Activated CD4-positive, alpha-beta memory T cell treated with anti-CD3 and anti-CD28 coated beads for 36 hours (primary cell): ENCODE measurements around the gene LTB4R. TPM values are rescaled to one million over a fixed set of nuclear protein-coding genes. Genes with fewer than 3 reads are reported as not detected.
"Not testable (repeated sequence)": the region's sequence is repeated elsewhere in the genome, so short reads cannot be mapped to it uniquely, and the experiment has no call there.

Experiments
- CTCF ChIA-PET: fragments of 350-600 bp; sonication (Branson Sonifier 250); formaldehyde crosslinking; loops from one replicate; lab custom pipeline; 2021; ENCODE audit warnings: antibody characterized with exemption, inconsistent platforms; lab: Charles Lee
- POLR2A ChIA-PET: fragments of 350-600 bp; sonication (Branson Sonifier 250); formaldehyde crosslinking; loops from one replicate; lab custom pipeline; 2021; ENCODE audit warnings: antibody characterized with exemption; lab: Charles Lee
- DNase-seq: peaks from one replicate; pipeline ENCODE4 v3.0.0-alpha.2; 2020
- H3K27ac Mint-ChIP-seq: one replicate; pipeline ENCODE4 v1.8.0; 2021; ENCODE audit warnings: mixed read lengths
- H3K27me3 Mint-ChIP-seq: one replicate; pipeline ENCODE4 v1.8.0; 2021; ENCODE audit warnings: mixed read lengths
- H3K36me3 Mint-ChIP-seq: one replicate; pipeline ENCODE4 v1.8.0; 2021; ENCODE audit warnings: mixed read lengths
- H3K4me1 Mint-ChIP-seq: one replicate; pipeline ENCODE4 v1.8.0; 2021; ENCODE audit warnings: low read depth, mixed read lengths
- H3K4me3 Mint-ChIP-seq: one replicate; pipeline ENCODE4 v1.8.0; 2021; ENCODE audit warnings: mild to moderate bottlenecking, mixed read lengths
- H3K9me3 Mint-ChIP-seq: one replicate; pipeline ENCODE4 v1.8.0; 2021; ENCODE audit warnings: mixed read lengths
- intact Hi-C: fragments of 100-400 bp; cut with micrococcal nuclease; formaldehyde crosslinking; loops from one replicate; pipeline ENCODE4 v1.15.1; 2023
- total RNA-seq, 2 experiments: library from RNA; stranded (reverse); gene quantifications; one replicate each; pipeline ENCODE4 v1.2.3, GENCODE V29; 2021

The LTB4R gene
- total RNA-seq, 2 experiments from 2014 or later, result 15.4 to 16.7 TPM

- no peak overlapping the region for H3K27ac Mint-ChIP-seq
- H3K4me1 Mint-ChIP-seq, result peaks cover 3% of the 10 kb centered on the region
- DNase-seq, result no peak
- H3K4me3 Mint-ChIP-seq, result no peak overlapping the region
- ChIA-PET POLR2A (no interaction called here), CTCF (interaction anchor here (0.6 to 25.4 kb wide), 5 partner anchors 10 to 110 kb away, joined by 3 to 968 read pairs (median 31); partner anchors contain the start of genes CBLN3, CIDEB, KHNYN and LTB4R)
- no peaks in the 10 kb centered on the region for H3K36me3 Mint-ChIP-seq
- H3K27me3 Mint-ChIP-seq, result no peaks in the 10 kb centered on the region
- intact Hi-C loops, result no loop called here
- H3K9me3 Mint-ChIP-seq, result no peaks in the 10 kb centered on the region
These were observed 12.0 kb downstream of the LTB4R start for GRCh38 chr14:24323341-24323740.

- CTCF ChIA-PET, result interaction anchor here (7.2 to 25.4 kb wide), 3 partner anchors 9 to 109 kb away, joined by 31 to 968 read pairs (median 235); partner anchors contain the start of genes CBLN3, CIDEB, KHNYN and LTB4R
- no peak for DNase-seq
- intact Hi-C loops, result no loop called here
- H3K4me1 Mint-ChIP-seq, result peaks cover 8% of the 10 kb centered on the region
- no peaks in the 10 kb centered on the region for H3K9me3 Mint-ChIP-seq
- POLR2A ChIA-PET, result interaction anchor here (0.6 kb wide), 1 partner anchor 110 kb away, joined by 4 read pairs; no protein-coding TSS in a partner anchor
- H3K4me3 Mint-ChIP-seq, result no peak overlapping the region
- no peaks in the 10 kb centered on the region for H3K27me3 Mint-ChIP-seq
- H3K27ac Mint-ChIP-seq, result no peak overlapping the region
- no peaks in the 10 kb centered on the region for H3K36me3 Mint-ChIP-seq
These were observed 12.7 kb downstream of the LTB4R start for GRCh38 chr14:24324024-24324423.

- Mint-ChIP-seq H3K9me3 (no peaks in the 10 kb centered on the region), H3K27me3 (no peaks in the 10 kb centered on the region), H3K36me3 (no peaks in the 10 kb centered on the region), H3K27ac (no peak overlapping the region), H3K4me1 (peaks cover 19% of the 10 kb centered on the region), H3K4me3 (no peak overlapping the region)
- CTCF ChIA-PET, result interaction anchor here (1.0 to 25.4 kb wide), 5 partner anchors 9 to 108 kb away, joined by 3 to 968 read pairs (median 5); partner anchors contain the start of genes CBLN3, CIDEB, KHNYN and LTB4R
- intact Hi-C loops, result no loop called here
- no peak for DNase-seq
- POLR2A ChIA-PET, result no interaction called here
These were observed 13.8 kb downstream of the LTB4R start for GRCh38 chr14:24325041-24325530.

- Mint-ChIP-seq H3K4me3 (no peak overlapping the region), H3K9me3 (no peaks in the 10 kb centered on the region), H3K36me3 (no peaks in the 10 kb centered on the region), H3K4me1 (peaks cover 20% of the 10 kb centered on the region), H3K27ac (no peak overlapping the region), H3K27me3 (no peaks in the 10 kb centered on the region)
- intact Hi-C loops, result no loop called here
- POLR2A ChIA-PET, result no interaction called here
- CTCF ChIA-PET, result interaction anchor here (1.0 to 25.4 kb wide), 3 partner anchors 14 to 108 kb away, joined by 3 to 968 read pairs (median 235); partner anchors contain the start of genes CBLN3, CIDEB, KHNYN and LTB4R
- DNase-seq, result no peak
These were observed 14.7 kb downstream of the LTB4R start for GRCh38 chr14:24325963-24326362.

- intact Hi-C loops, result no loop called here
- CTCF ChIA-PET, result interaction anchor here (0.9 to 25.4 kb wide), 6 partner anchors 9 to 236 kb away, joined by 3 to 968 read pairs (median 4); partner anchors contain the start of genes CBLN3, CIDEB, KHNYN and LTB4R
- POLR2A ChIA-PET, result no interaction called here
- H3K4me1 Mint-ChIP-seq, result peaks cover 27% of the 10 kb centered on the region
- H3K27me3 Mint-ChIP-seq, result peaks cover 3% of the 10 kb centered on the region
- no peak overlapping the region for H3K27ac Mint-ChIP-seq
- H3K36me3 Mint-ChIP-seq, result no peaks in the 10 kb centered on the region
- no peak for DNase-seq
- no peaks in the 10 kb centered on the region for H3K9me3 Mint-ChIP-seq
- H3K4me3 Mint-ChIP-seq, result no peak overlapping the region
These were observed 16.0 kb downstream of the LTB4R start for GRCh38 chr14:24327303-24327702.

DNA sequence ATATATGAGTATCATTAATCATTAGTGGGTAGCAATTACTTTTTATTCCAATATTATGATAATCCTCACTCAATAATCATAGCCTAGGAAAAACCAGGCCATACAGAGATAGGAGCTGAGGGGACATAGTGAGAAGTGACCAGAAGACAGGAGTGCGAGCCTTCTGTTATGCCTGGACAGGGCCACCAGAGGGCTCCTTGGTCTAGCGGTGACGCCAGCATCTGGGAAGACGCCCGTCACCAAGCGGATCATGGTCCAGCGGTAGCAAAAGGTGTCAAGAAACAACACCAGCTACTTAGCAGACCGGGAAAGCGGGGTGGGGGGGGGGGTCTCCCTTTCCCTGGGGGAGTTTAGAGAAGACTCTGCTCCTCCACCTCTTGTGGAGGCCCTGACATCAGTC is 16.6 kb downstream of the LTB4R start:
- H3K4me1 Mint-ChIP-seq, result peaks cover 31% of the 10 kb centered on the region
- H3K27ac Mint-ChIP-seq, POLR2A ChIA-PET, H3K36me3 Mint-ChIP-seq, intact Hi-C loops, H3K9me3 Mint-ChIP-seq, H3K27me3 Mint-ChIP-seq, H3K4me3 Mint-ChIP-seq: not testable (repeated sequence)
- DNase-seq, result peak; percentile 60
- CTCF ChIA-PET, result interaction anchor here (0.6 to 25.4 kb wide), 7 partner anchors 9 to 236 kb away, joined by 3 to 968 read pairs (median 4); partner anchors contain the start of genes CBLN3, CIDEB, KHNYN and LTB4R

- Mint-ChIP-seq H3K27me3 (peaks cover 12% of the 10 kb centered on the region), H3K27ac (peak overlapping the region; percentile 42), H3K4me1 (peaks cover 40% of the 10 kb centered on the region), H3K9me3 (no peaks in the 10 kb centered on the region), H3K36me3 (no peaks in the 10 kb centered on the region), H3K4me3 (no peak overlapping the region)
- ChIA-PET POLR2A (interaction anchor here (0.9 kb wide), 1 partner anchor 101 kb away, joined by 3 read pairs; the partner anchor contains the start of genes CBLN3 and KHNYN), CTCF (interaction anchor here (0.7 to 25.4 kb wide), 5 partner anchors 8 to 156 kb away, joined by 3 to 968 read pairs (median 3); partner anchors contain the start of genes CBLN3, CIDEB, KHNYN and LTB4R)
- DNase-seq, result no peak
- intact Hi-C loops, result no loop called here
These were observed 17.9 kb downstream of the LTB4R start for GRCh38 chr14:24329073-24329663.

GRCh38 chr14:24329736-24330135 is 18.4 kb downstream of the LTB4R start:
- Mint-ChIP-seq H3K27ac (peak overlapping the region; percentile 42), H3K4me3 (no peak overlapping the region), H3K27me3 (peaks cover 14% of the 10 kb centered on the region), H3K9me3 (no peaks in the 10 kb centered on the region), H3K36me3 (no peaks in the 10 kb centered on the region), H3K4me1 (peaks cover 42% of the 10 kb centered on the region)
- CTCF ChIA-PET, result interaction anchor here (0.7 to 25.4 kb wide), 5 partner anchors 20 to 156 kb away, joined by 3 to 968 read pairs (median 3); partner anchors contain the start of genes CBLN3, CIDEB, KHNYN and LTB4R
- POLR2A ChIA-PET, result interaction anchor here (0.9 kb wide), 1 partner anchor 100 kb away, joined by 3 read pairs; the partner anchor contains the start of genes CBLN3 and KHNYN
- DNase-seq, result peak; percentile 84
- intact Hi-C loops, result loop anchor here (5.0 kb wide), 1 partner anchor 38 kb away; the partner anchor contains the start of gene NFATC4

- H3K9me3 Mint-ChIP-seq, result no peaks in the 10 kb centered on the region
- peaks cover 21% of the 10 kb centered on the region for H3K27me3 Mint-ChIP-seq
- H3K4me1 Mint-ChIP-seq, result peaks cover 47% of the 10 kb centered on the region
- DNase-seq, result no peak
- ChIA-PET CTCF (interaction anchor here (0.6 to 25.4 kb wide), 5 partner anchors 10 to 222 kb away, joined by 3 to 968 read pairs (median 6); partner anchors contain the start of genes CBLN3, CIDEB, KHNYN and LTB4R), POLR2A (interaction anchor here (1.0 kb wide), 2 partner anchors 88 to 106 kb away, joined by 3 to 6 read pairs; partner anchors contain the start of gene TINF2)
- H3K4me3 Mint-ChIP-seq, result no peak overlapping the region
- intact Hi-C loops, result loop anchor here (5.0 kb wide), 1 partner anchor 36 kb away; the partner anchor contains the start of gene NFATC4
- no peak overlapping the region for H3K27ac Mint-ChIP-seq
- peaks cover under 1% of the 10 kb centered on the region for H3K36me3 Mint-ChIP-seq
These were observed 19.8 kb downstream of the LTB4R start for GRCh38 chr14:24330973-24331674.

DNA sequence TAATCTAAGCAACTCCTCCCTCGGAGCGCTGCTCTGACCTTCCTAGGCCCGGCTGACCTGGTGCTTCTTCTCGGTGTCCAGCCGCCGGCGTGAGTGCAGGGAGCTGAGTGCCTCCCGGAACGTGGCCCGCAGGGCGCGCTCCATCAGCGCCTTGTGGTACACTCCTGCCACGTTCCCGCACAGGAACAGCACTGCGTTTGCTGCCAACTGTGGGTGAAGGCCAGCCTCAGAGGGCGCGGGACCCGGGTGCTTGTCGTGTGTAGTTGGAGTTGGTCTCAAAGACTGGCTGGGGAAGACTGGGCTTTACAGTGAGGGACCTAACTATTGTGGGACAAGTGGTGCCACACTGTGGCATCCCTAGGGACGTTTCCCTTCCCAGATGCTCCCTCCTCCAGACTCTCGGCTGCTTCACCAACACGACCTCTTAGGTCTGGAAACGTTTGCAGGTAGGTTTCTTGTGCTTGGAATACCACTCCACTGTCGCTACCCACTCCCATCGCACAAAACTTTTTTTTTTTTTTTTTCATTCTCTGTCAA is 20.5 kb downstream of the LTB4R start:
- intact Hi-C loops, result loop anchor here (1.0 to 5.0 kb wide), 6 partner anchors 21 to 347 kb away; partner anchors contain the start of genes LTB4R, LTB4R2, NFATC4 and RABGGTA
- peaks cover 6% of the 10 kb centered on the region for H3K36me3 Mint-ChIP-seq
- H3K27me3 Mint-ChIP-seq, result peaks cover 21% of the 10 kb centered on the region
- H3K4me3 Mint-ChIP-seq, result peak overlapping the region; percentile 78
- CTCF ChIA-PET, result interaction anchor here (0.6 to 25.4 kb wide), 11 partner anchors 11 to 223 kb away, joined by 3 to 968 read pairs (median 6); partner anchors contain the start of genes CBLN3, CIDEB, KHNYN and LTB4R
- no peak for DNase-seq
- H3K4me1 Mint-ChIP-seq, result peaks cover 47% of the 10 kb centered on the region
- peak overlapping the region; percentile 30 for H3K27ac Mint-ChIP-seq
- H3K9me3 Mint-ChIP-seq, result no peaks in the 10 kb centered on the region
- POLR2A ChIA-PET, result interaction anchor here (0.7 to 3.4 kb wide), 6 partner anchors 14 to 132 kb away, joined by 3 to 67 read pairs (median 4); partner anchors contain the start of genes CBLN3, KHNYN and TINF2
